Heart right ventricle (tissue), 16 donors: ENCODE results near the gene PANX1. TPM values are rescaled to one million over a fixed set of nuclear protein-coding genes. Genes with fewer than 3 reads are reported as not detected.

ENCODE experiments used
- ATAC-seq, 8 donors: fragments of 200-7000 bp; cut with Tn5 transposase; one replicate each; pipeline ENCODE4 v1.9.1; 2020; ENCODE audit warnings: mild to moderate bottlenecking in 8 of 8, moderate library complexity in 8 of 8, moderate number of reproducible peaks in 1 of 8
- DNase-seq, 2 donors: peaks; one replicate each; pipeline ENCODE4 v3.0.0-alpha.2; 2020
- H3K27ac ChIP-seq, 10 donors: fragments of 200-600 bp; sonication (generic) in 2 of 10; one replicate each; pipeline versions ENCODE4 v1.5.0 to v1.8.0; 2020 to 2022; ENCODE audit warnings: mild to moderate bottlenecking in 3 of 10
- H3K27me3 ChIP-seq, 7 donors: fragments of 200-600 bp; one replicate each; pipeline ENCODE4 v1.8.0; 2021 to 2022; ENCODE audit warnings: mild to moderate bottlenecking in 2 of 7
- H3K36me3 ChIP-seq, 9 donors: fragments of 200-600 bp; sonication (generic) in 1 of 9; one replicate each; pipeline versions ENCODE4 v1.5.0 to v1.8.0; 2020 to 2022; ENCODE audit warnings: mild to moderate bottlenecking in 2 of 9
- H3K4me1 ChIP-seq, 9 donors: fragments of 200-600 bp; sonication (generic) in 1 of 9; one replicate each; pipeline versions ENCODE4 v1.5.0 to v1.8.0; 2020 to 2022; ENCODE audit warnings: mild to moderate bottlenecking in 4 of 9
- H3K4me3 ChIP-seq, 10 donors: fragments of 200-600 bp; sonication (generic) in 2 of 10; one replicate each; pipeline versions ENCODE4 v1.5.0 to v1.8.0; 2020 to 2022; ENCODE audit warnings: mild to moderate bottlenecking in 7 of 10, moderate library complexity in 2 of 10
- H3K9me3 ChIP-seq, 11 donors: fragments of 200-600 bp in 10 of 11; sonication (generic) in 2 of 11; one replicate each; pipeline versions ENCODE4 v1.5.0 to v1.8.0; 2013 to 2022; ENCODE audit warnings: mild to moderate bottlenecking in 2 of 11, control low read depth in 1 of 11, moderate library complexity in 1 of 11
- CTCF ChIP-seq, 9 donors: fragments of 200-600 bp; sonication (generic) in 2 of 9; IDR thresholded peaks; one replicate each; pipeline versions ENCODE4 v1.5.0 to v1.8.0; 2021 to 2022; ENCODE audit warnings: antibody characterized with exemption in 9 of 9, mild to moderate bottlenecking in 5 of 9, moderate library complexity in 1 of 9
- WGBS, 2 donors: extraction: QIAGEN DNeasy Blood & Tissue Kit; methylation state at CpG; one replicate each; pipeline ENCODE4 v1.1.7; 2013; ENCODE audit warnings: inconsistent platforms in 1 of 2; 5-methylcytosine and 5-hydroxymethylcytosine counted together
- intact Hi-C, 10 donors: fragments of 100-400 bp; cut with DNase I; formaldehyde crosslinking; loops; one replicate each; pipeline versions ENCODE4 v1.11.1 to v1.14.2; 2022
- polyA plus RNA-seq, 2 donors: library from polyadenylated mRNA; stranded (reverse); fragments of 200-250 nt; gene quantifications; one replicate each; pipeline ENCODE4 v1.2.3, GENCODE V29; 2013
- total RNA-seq, 10 donors: library from RNA; stranded (reverse); fragmentation: NEBNext Ultra II Directional in 3 of 10; extraction: Animal tissue kit (Norgen Biotek cat#: 25700) in 3 of 10; gene quantifications; one replicate each; pipeline versions ENCODE4 v1.2.1 to v1.2.4, GENCODE V29; 2021 to 2023
- donor health status: Arrhythmogenic right ventricular cardiomyopathy.
- donor health status: ischemic (EF 13 %, LVEDD 7.1; RV severe dilation, severe dysfunction).
- donor health status: healthy with polysubstance abuse.
- donor health status: DM: no; HTN: yes; CAD: no.
- donor health status: DM: no; HTN: no; CAD: no.
- donor health status: ischemic (EF 25% LVEDD 6.9; RV normal size, moderate dysfunction).
- donor health status: ischemic (EF 25% LVEDD 5.7; RV mildly dilated, moderate dysfunction).
- donor health status: healthy.
- donor health status: DM: yes; HTN: yes; CAD: no.
- donor health status: Ischemic cardiomyopathy.
- donor health status: ischemic (EF 35%, LVEDD 5.7; RV mildly dilated, moderate dysfunction).
- donor health status: nonischemic (EF 11% LVEDD 7.7; RV severe dilation, severe dysfunction).
- donor health status: DM: yes; HTN: yes; CAD: no.
- donor health status: PGD.
- donor health status: ischemic (EF 29% LVEDD 5.4; RV normal size, mild dysfunction).
- donor health status: nonischemic (EF 23%, LVEDD 6.1; RV moderate dilation, normal function).

Gene PANX1
- total and polyA plus RNA-seq, 12 donors: 4.4 to 42.4 (median 19.3) TPM

GRCh38 chr11:94145916-94146315, 17.3 kb downstream of the PANX1 start:
- intact Hi-C loops: no loop called here
- no peaks in the 10 kb centered on the region for H3K27me3 ChIP-seq
- peak overlapping the region in 1 of 10 donors; percentile 21 for H3K27ac ChIP-seq
- peaks cover 16 to 94% (median 68%) of the 10 kb centered on the region in 9 donors for H3K4me1 ChIP-seq
- ATAC-seq (peak in 1 of 8 donors; percentile 55), DNase-seq (no peak)
- H3K9me3 ChIP-seq: no peaks in the 10 kb centered on the region
- no peak for TF ChIP-seq CTCF (IDR thresholded peaks at IDR 0.05)
- no peak overlapping the region for H3K4me3 ChIP-seq
- WGBS, 2 donors: 72 to 96% methylated on average over 4 of the region's 4 CpGs
- H3K36me3 ChIP-seq: no peaks in the 10 kb centered on the region

DNA sequence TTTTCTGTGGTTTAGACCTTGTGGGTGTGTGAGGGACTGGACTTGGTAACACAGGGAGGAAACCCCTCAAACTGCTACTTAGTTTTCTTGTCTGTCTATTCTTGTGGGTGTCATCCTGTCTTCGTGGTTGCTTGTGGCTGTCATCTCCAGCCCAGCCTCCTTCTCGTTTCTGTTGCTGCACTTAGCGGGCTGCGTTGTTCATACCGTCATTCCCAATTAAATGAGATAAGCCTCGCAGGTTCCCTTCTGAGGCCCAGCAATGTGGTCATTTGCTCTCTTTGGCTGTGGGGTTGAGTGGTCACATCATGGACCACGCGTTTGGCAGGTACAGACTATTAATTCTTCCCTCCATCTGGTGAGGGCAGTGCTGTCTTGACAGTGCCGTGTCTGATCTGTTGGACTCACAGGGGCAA, 18.8 kb downstream of the PANX1 start:
- intact Hi-C loops: no loop called here
- no peaks in the 10 kb centered on the region for H3K36me3 ChIP-seq
- DNase-seq (no peak), ATAC-seq (no peak)
- no peak overlapping the region for H3K27ac ChIP-seq
- H3K4me3 ChIP-seq: no peak overlapping the region
- no peak for TF ChIP-seq CTCF (IDR thresholded peaks at IDR 0.05)
- peaks cover 12 to 94% (median 70%) of the 10 kb centered on the region in 9 donors for H3K4me1 ChIP-seq
- H3K27me3 ChIP-seq: no peaks in the 10 kb centered on the region
- 85 to 86% methylated on average over 9 of the region's 9 CpGs for WGBS, 2 donors
- no peaks in the 10 kb centered on the region for H3K9me3 ChIP-seq

DNA sequence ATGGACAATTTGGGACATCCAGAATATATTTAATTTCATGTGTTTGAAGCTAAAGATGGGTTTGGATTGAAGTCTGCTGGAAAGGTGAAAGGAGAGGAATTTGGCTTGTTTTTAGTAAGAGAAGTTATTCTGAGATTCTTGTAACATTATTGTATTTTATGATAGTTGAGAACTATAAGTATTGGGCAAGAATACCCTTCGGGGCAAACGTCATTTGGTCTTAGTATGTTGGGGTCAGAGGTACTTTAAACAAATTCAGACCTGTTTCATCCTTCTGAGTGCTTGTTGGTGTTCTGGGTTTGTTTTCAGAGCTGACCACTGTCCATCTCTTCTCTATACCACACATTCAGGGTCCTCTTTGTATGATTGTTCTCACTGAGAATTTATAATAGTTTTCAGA, 19.5 kb downstream of the PANX1 start:
- ATAC-seq (no peak), DNase-seq (no peak)
- peaks cover 15 to 94% (median 70%) of the 10 kb centered on the region in 9 donors for H3K4me1 ChIP-seq
- no peak overlapping the region for H3K4me3 ChIP-seq
- no peaks in the 10 kb centered on the region for H3K9me3 ChIP-seq
- no peaks in the 10 kb centered on the region for H3K36me3 ChIP-seq
- no peak for TF ChIP-seq CTCF (IDR thresholded peaks at IDR 0.05)
- WGBS, 2 donors: 81 to 91% methylated on average over 2 of the region's 2 CpGs
- H3K27ac ChIP-seq: no peak overlapping the region
- intact Hi-C loops: no loop called here
- no peaks in the 10 kb centered on the region for H3K27me3 ChIP-seq

DNA sequence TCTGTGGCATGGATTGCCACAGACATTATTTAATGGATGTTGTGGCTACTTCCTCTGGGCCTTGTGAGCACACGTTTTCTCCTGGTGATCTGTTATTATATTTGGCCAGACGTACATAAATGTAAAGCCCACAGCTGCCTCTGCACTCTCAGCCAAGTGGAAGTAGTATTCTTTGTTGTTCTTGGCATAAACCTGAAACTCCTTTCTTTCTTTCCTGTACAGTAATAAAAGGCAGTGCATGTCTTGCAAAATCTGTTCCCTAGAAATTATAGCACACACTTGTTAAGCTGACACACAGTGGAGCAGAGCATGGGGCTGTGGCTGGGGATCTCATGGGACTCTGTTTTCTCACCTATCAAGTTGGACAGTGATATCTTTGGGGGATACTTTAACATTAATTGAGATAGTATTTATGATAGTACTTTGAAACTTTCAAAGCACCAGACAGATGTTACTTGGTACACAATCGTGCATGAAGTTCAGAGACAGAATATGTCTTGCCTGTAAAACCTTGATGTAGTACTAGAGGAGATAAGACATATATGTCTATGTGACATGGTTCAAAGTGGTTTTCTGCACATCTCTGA, 20.9 kb downstream of the PANX1 start:
- no peak for DNase-seq
- no peak for ATAC-seq
- no peaks in the 10 kb centered on the region for H3K27me3 ChIP-seq
- no peak overlapping the region for H3K4me3 ChIP-seq
- peaks cover 15 to 89% (median 69%) of the 10 kb centered on the region in 9 donors for H3K4me1 ChIP-seq
- H3K27ac ChIP-seq: no peak overlapping the region
- H3K36me3 ChIP-seq: peaks cover 0 to 12% (median 0%) of the 10 kb centered on the region in 9 donors
- WGBS, 2 donors: 45 to 65% methylated on average over 3 of the region's 3 CpGs
- no peak for TF ChIP-seq CTCF (IDR thresholded peaks at IDR 0.05)
- no peaks in the 10 kb centered on the region for H3K9me3 ChIP-seq
- intact Hi-C loops: no loop called here
